GM19239 (cell line): Measurements from ENCODE around the gene TMEM74B.
"Not testable (repeated sequence)": the region's sequence is repeated elsewhere in the genome, so short reads cannot be mapped to it uniquely, and the experiment has no call there.

Experiments used
- DNase-seq: peaks from one replicate; pipeline ENCODE4 v3.0.0; 2011; ENCODE audit warnings: low spot score; ENCODE audit not compliant: insufficient read length
- FAIRE-seq: peaks from 2 replicates; lab custom pipeline; 2011; peaks lifted over from hg19 to GRCh38; lab: Jason Lieb, UNC

Gene TMEM74B

GRCh38 chr20:1184638-1185315 lies at the start of gene TMEM74B:
TMEM74B (minus strand) TSS chr20:1184981; CDS start chr20:1183801, 1,180 bp downstream.
- FAIRE-seq (no peak), DNase-seq (no peak)

- DNase-seq (no peak), FAIRE-seq (no peak)
Observed at GRCh38 chr20:1232286-1233111, 47.7 kb upstream of the TMEM74B start.

DNA sequence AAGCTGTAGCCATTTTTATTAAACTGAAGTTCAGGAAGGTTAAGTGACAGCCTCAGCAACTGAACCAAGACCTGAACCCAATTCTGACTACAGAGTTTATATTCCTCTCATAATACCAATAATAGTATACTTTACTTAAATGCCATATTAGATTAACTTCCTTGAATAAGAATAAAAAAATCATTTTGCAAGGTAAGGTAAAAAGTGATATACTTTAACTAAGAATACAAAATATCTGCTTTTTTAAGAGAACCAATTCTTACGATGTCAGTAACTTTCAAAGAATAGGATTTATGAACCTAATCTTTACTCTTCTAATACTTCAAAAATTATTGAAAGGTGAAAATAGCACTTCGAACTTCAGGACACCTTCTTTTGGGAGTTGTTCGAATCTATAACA lies 44.8 kb upstream of the TMEM74B start:
- FAIRE-seq (no peak), DNase-seq (no peak)

- no peak for FAIRE-seq
- peak; percentile 61 for DNase-seq
Observed at GRCh38 chr20:1225783-1226654, 41.2 kb upstream of the TMEM74B start, which contains the start of gene RAD21L1. RAD21L1 (plus strand) TSS chr20:1226044; CDS start chr20:1228454, 2,410 bp downstream.

- no peak for FAIRE-seq
- no peak for DNase-seq
Observed at GRCh38 chr20:1225263-1225782, 40.5 kb upstream of the TMEM74B start.

DNA sequence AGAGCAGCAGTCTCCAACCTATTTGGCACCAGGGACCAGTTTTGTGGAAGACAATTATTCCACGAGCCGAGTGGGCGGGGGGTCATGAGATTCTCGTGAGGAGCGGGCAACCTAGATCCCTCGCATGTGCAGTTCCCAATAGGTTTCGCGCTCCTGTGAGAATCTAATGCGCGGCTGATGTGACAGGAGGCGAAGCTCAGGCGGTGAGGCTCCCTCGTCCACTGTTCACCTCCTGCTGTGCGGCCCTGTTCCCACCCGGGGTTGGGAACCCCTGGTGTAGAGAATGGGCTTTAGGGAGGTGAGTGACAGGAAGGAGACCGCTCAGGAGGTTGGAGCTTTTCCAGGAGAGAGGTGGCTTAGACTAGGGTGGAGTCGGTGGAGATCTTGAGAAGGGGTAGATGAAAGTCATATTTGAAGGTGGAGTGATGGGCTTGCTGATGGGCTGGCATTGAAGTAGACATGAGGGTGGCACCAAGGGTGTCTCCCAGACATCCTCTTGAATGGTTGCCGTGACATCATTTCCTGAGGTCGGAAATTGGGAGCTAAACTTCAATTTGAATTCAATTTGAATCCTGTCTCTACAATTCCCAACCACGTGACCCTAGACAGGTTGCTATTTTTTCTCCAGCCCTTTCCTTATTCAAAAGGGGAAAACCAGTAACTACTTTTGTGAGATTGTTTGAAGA lies 39.6 kb upstream of the TMEM74B start:
- DNase-seq = no peak
- no peak for FAIRE-seq

- not testable (repeated sequence) for DNase-seq, FAIRE-seq
Observed at GRCh38 chr20:1222750-1223149, 38.0 kb upstream of the TMEM74B start.

DNA sequence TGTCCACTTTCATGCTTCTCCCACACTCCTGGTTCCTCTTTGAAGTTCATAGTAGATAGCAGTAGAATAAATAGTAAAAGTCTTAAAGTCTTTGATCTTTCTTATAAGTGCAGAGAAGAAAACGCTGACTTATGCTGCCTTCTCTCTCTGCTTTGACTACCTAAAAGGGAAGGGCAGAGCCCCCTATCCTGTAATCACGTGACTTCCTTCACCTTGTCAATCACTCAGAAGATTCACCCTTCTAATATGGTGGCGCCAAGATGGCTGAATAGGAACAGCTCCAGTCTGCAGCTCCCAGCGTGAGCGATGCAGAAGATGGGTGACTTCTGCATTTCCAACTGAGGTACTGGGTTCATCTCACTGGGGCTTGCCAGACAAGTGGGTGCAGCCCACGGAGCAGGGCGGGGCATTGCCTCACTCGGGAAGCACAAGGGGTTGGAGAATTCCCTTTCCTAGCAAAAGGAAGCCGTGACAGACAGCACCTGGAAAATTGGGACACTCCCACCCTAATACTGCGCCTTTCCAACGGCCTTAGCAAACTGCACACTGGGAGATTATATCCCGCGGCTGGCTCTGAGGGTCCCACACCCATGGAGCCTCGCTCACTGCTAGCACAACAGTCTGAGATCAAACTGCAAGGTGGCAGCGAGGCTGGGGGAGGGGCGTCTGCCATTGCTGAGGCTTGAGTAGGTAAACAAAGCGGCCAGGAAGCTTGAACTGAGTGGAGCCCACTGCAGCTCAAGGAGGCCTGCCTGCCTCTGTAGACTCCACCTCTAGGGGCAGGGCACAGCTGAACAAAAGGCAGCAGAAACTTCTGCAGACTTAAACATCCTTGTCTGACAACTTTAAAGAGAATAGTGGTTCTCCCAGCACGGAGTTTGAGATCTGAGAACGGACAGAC lies 32.0 kb upstream of the TMEM74B start:
- not testable (repeated sequence) for DNase-seq, FAIRE-seq

GRCh38 chr20:1215386-1216170 lies 30.8 kb upstream of the TMEM74B start:
- no peak for FAIRE-seq
- DNase-seq = no peak

- no peak for FAIRE-seq
Observed at GRCh38 chr20:1214838-1215261, 30.1 kb upstream of the TMEM74B start.

DNA sequence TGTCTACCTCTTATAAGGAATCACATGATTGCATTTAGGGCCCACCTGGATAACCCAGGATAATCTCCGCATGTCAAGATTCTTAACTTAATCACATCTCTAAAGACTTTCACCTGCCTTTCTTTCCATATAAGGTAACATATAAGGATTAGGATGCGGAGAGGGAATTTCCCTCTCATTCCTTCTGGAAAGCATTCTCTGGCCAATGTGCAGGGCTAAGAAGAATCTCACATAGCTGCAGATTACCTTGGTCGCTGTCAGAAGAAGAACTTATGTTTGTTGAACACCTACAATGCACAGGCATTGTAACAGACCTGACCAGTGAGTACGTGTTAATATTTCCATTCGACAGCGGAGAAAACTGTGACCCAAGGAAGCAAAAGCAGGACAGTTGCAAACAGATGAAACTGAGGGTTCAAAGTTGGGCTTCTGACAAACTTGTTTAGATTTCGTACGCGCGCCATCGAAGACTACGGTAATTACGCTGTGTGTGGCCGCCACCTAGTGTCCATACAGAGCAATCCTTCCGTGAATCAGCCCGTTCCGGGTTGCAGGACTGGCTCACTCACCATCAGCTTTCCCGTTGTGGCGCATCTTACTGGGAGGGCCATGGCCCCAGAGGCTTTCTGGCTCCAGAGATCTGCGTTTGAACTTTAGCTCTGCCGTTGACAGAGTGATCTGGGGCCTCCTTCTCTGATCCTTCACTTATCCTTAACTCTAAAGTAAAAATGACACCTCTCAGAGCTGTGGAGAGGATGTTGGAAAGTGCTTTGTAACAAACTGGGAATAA lies 28.0 kb upstream of the TMEM74B start:
- DNase-seq (peak; percentile 37), FAIRE-seq (peak; percentile 84)

More at GRCh38 chr20:1214838-1215261, 30.1 kb upstream of the TMEM74B start:
- no peak for DNase-seq

- no peak for FAIRE-seq
- no peak for DNase-seq
Observed at GRCh38 chr20:1212023-1212422, 27.2 kb upstream of the TMEM74B start.

DNA sequence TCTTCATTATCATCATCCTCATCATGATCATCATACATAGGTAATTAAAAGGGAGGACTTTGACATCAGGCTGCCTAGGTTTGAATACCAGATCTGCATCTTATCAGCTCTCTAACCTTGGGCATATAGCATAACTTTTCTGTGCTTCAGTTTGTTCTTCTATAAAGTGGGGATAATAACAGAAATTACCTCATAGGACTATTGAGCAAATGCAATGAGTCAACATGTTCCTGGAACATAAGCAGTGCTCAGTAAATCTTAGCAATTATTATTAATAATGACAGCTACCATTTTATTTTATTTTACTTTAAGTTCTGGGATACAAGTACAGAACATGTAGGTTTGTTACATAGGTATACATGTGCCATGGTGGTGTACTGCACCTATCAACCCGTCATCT lies 25.7 kb upstream of the TMEM74B start:
- no peak for DNase-seq
- no peak for FAIRE-seq

GRCh38 chr20:1209447-1210387 lies 24.9 kb upstream of the TMEM74B start:
- no peak for FAIRE-seq
- no peak for DNase-seq

GRCh38 chr20:1207293-1207878 lies 22.6 kb upstream of the TMEM74B start:
- DNase-seq (no peak), FAIRE-seq (no peak)
